Skeletal muscle tissue (tissue), 4 donors: Measurements from ENCODE around the gene DEFB119. TPM values are rescaled to one million over a fixed set of nuclear protein-coding genes. Genes with fewer than 3 reads are reported as not detected.
"Not testable (repeated sequence)": the region's sequence is repeated elsewhere in the genome, so short reads cannot be mapped to it uniquely, and the experiment has no call there.

Experiments used
- H3K27ac ChIP-seq: one replicate; pipeline ENCODE4 v1.7.0; 2013; ENCODE audit warnings: mild to moderate bottlenecking, low read depth, low read length, inconsistent platforms
- H3K27me3 ChIP-seq, 3 donors: one replicate each; pipeline ENCODE4 v1.7.0; 2013; ENCODE audit warnings: low read length in 3 of 3; ENCODE audit not compliant: control insufficient read depth in 3 of 3, insufficient read depth in 3 of 3
- H3K36me3 ChIP-seq, 3 donors: one replicate each; pipeline ENCODE4 v1.7.0; 2013; ENCODE audit warnings: low read length in 3 of 3; ENCODE audit not compliant: control insufficient read depth in 3 of 3, insufficient read depth in 3 of 3
- H3K4me1 ChIP-seq, 3 donors: one replicate each; pipeline ENCODE4 v1.7.0; 2013; ENCODE audit warnings: low read length in 3 of 3, mild to moderate bottlenecking in 3 of 3; ENCODE audit not compliant: control insufficient read depth in 3 of 3, insufficient read depth in 3 of 3
- H3K4me3 ChIP-seq, 3 donors: one replicate each; pipeline ENCODE4 v1.7.0; 2013; ENCODE audit warnings: low read length in 3 of 3
- H3K9ac ChIP-seq, 3 donors: one replicate each; pipeline ENCODE4 v1.7.0; 2013; ENCODE audit warnings: low read length in 3 of 3, mild to moderate bottlenecking in 3 of 3, moderate library complexity in 2 of 3, low read depth in 1 of 3
- H3K9me3 ChIP-seq, 3 donors: one replicate each; pipeline ENCODE4 v1.7.0; 2013; ENCODE audit warnings: low read length in 3 of 3; ENCODE audit not compliant: control insufficient read depth in 3 of 3
- total RNA-seq: library from RNA; depleted of rRNA; stranded (reverse); fragments of >200 nt; gene quantifications from one replicate; pipeline ENCODE4 v1.2.3, GENCODE V29; 2014
- donor health status: Osteomylitis.

Gene DEFB119
- total RNA-seq: not detected

GRCh38 chr20:31390490-31390889 lies at the start of gene DEFB119:
Gene DEFB119 (minus strand): TSS chr20:31390590. CDS start chr20:31390483, 107 bp downstream.
- no peak within 1 kb of the TSS for H3K9ac ChIP-seq
- H3K27me3 ChIP-seq: no peaks in the 10 kb centered on the region
- no peak within 1 kb of the TSS for H3K27ac ChIP-seq
- no peaks in the 10 kb centered on the region for H3K4me1 ChIP-seq
- no peak within 1 kb of the TSS for H3K4me3 ChIP-seq
- H3K9me3 ChIP-seq: peaks cover 0 to 2% (median 0%) of the 10 kb centered on the region in 3 donors
- no peaks in the 10 kb centered on the region for H3K36me3 ChIP-seq

GRCh38 chr20:31430568-31431115 lies 40.3 kb upstream of the DEFB119 start:
- Histone ChIP-seq H3K4me1 (no peaks in the 10 kb centered on the region), H3K27me3 (no peaks in the 10 kb centered on the region), H3K27ac (no peak overlapping the region), H3K9me3 (no peaks in the 10 kb centered on the region), H3K9ac (no peak overlapping the region), H3K36me3 (no peaks in the 10 kb centered on the region), H3K4me3 (no peak overlapping the region)

- H3K9me3 ChIP-seq, H3K4me3 ChIP-seq, H3K27me3 ChIP-seq: not testable (repeated sequence)
These were observed 37.2 kb upstream of the DEFB119 start for GRCh38 chr20:31427576-31427975.

GRCh38 chr20:31426891-31427551 lies 36.6 kb upstream of the DEFB119 start:
- H3K9me3 ChIP-seq, H3K27ac ChIP-seq, H3K4me3 ChIP-seq, H3K9ac ChIP-seq, H3K4me1 ChIP-seq, H3K36me3 ChIP-seq, H3K27me3 ChIP-seq: not testable (repeated sequence)

More at GRCh38 chr20:31427576-31427975, 37.2 kb upstream of the DEFB119 start:
- H3K9ac ChIP-seq, H3K27ac ChIP-seq, H3K4me1 ChIP-seq, H3K36me3 ChIP-seq: not testable (repeated sequence)

- Histone ChIP-seq H3K27ac (no peak overlapping the region), H3K9me3 (no peaks in the 10 kb centered on the region), H3K36me3 (no peaks in the 10 kb centered on the region), H3K4me1 (no peaks in the 10 kb centered on the region), H3K4me3 (no peak overlapping the region), H3K27me3 (peaks cover 0 to 8% (median 0%) of the 10 kb centered on the region in 3 donors), H3K9ac (no peak overlapping the region)
These were observed 35.4 kb upstream of the DEFB119 start for GRCh38 chr20:31425797-31426196.

- H3K9me3 ChIP-seq: no peaks in the 10 kb centered on the region
- no peaks in the 10 kb centered on the region for H3K36me3 ChIP-seq
- H3K27ac ChIP-seq: no peak overlapping the region
- peaks cover 0 to 3% (median 0%) of the 10 kb centered on the region in 3 donors for H3K27me3 ChIP-seq
- no peak overlapping the region for H3K4me3 ChIP-seq
- H3K9ac ChIP-seq: no peak overlapping the region
- no peaks in the 10 kb centered on the region for H3K4me1 ChIP-seq
These were observed 27.9 kb upstream of the DEFB119 start for GRCh38 chr20:31418307-31418706.

- H3K36me3 ChIP-seq: no peaks in the 10 kb centered on the region
- H3K27me3 ChIP-seq: peaks cover 0 to 3% (median 0%) of the 10 kb centered on the region in 3 donors
- no peak overlapping the region for H3K4me3 ChIP-seq
- no peaks in the 10 kb centered on the region for H3K9me3 ChIP-seq
- H3K9ac ChIP-seq: no peak overlapping the region
- H3K27ac ChIP-seq: no peak overlapping the region
- no peaks in the 10 kb centered on the region for H3K4me1 ChIP-seq
These were observed 25.3 kb upstream of the DEFB119 start for GRCh38 chr20:31415653-31416052.

GRCh38 chr20:31414381-31414780 lies 24.0 kb upstream of the DEFB119 start:
- no peaks in the 10 kb centered on the region for H3K36me3 ChIP-seq
- peaks cover 0 to 3% (median 0%) of the 10 kb centered on the region in 3 donors for H3K27me3 ChIP-seq
- no peak overlapping the region for H3K27ac ChIP-seq
- H3K9me3 ChIP-seq: no peaks in the 10 kb centered on the region
- no peaks in the 10 kb centered on the region for H3K4me1 ChIP-seq
- H3K9ac ChIP-seq: no peak overlapping the region
- H3K4me3 ChIP-seq: no peak overlapping the region

GRCh38 chr20:31410011-31410410 lies 19.6 kb upstream of the DEFB119 start:
- peaks cover 0 to 3% (median 0%) of the 10 kb centered on the region in 3 donors for H3K27me3 ChIP-seq
- no peak overlapping the region for H3K9ac ChIP-seq
- H3K9me3 ChIP-seq: no peaks in the 10 kb centered on the region
- no peak overlapping the region for H3K27ac ChIP-seq
- H3K36me3 ChIP-seq: no peaks in the 10 kb centered on the region
- no peaks in the 10 kb centered on the region for H3K4me1 ChIP-seq
- no peak overlapping the region for H3K4me3 ChIP-seq

GRCh38 chr20:31406115-31406514 lies 15.7 kb upstream of the DEFB119 start, which contains the start of gene DEFB121:
Gene DEFB121 (minus strand): TSS chr20:31406215. CDS start chr20:31406152, 63 bp downstream.
- H3K9me3 ChIP-seq: peaks cover 0 to 2% (median 0%) of the 10 kb centered on the region in 3 donors
- H3K9ac ChIP-seq: no peak within 1 kb of the TSS
- H3K4me1 ChIP-seq: no peaks in the 10 kb centered on the region
- no peak within 1 kb of the TSS for H3K27ac ChIP-seq
- no peaks in the 10 kb centered on the region for H3K36me3 ChIP-seq
- no peak within 1 kb of the TSS for H3K4me3 ChIP-seq
- no peaks in the 10 kb centered on the region for H3K27me3 ChIP-seq
